ENCODE data around the gene MVB12B.

- TF ChIP-seq SMC3 (IDR thresholded peaks at IDR 0.05; ENCODE audit: low read depth, low read length) (no peak), CTCF (conservative IDR thresholded peaks at IDR 0.05; ENCODE audit: low read depth, low read length) (no peak), POLR2A (IDR thresholded peaks at IDR 0.05; ENCODE audit: low read depth, low read length) (no peak), RCOR1 (IDR thresholded peaks at IDR 0.05; ENCODE audit: insufficient replicate concordance, low read length) (no peak), RAD21 (IDR thresholded peaks at IDR 0.05; ENCODE audit: low read length) (no peak), CEBPB (IDR thresholded peaks at IDR 0.05; ENCODE audit: low read depth, low read length) (no peak), MXI1 (IDR thresholded peaks at IDR 0.05; ENCODE audit: borderline replicate concordance, low read depth, low read length) (no peak), USF2 (IDR thresholded peaks at IDR 0.05; ENCODE audit: low read depth, low read length) (no peak), BHLHE40 (IDR thresholded peaks at IDR 0.05; ENCODE audit: low read depth, low read length) (no peak), RFX5 (IDR thresholded peaks at IDR 0.05; ENCODE audit: low read depth, low read length) (no peak), NFE2L2 (IDR thresholded peaks at IDR 0.05; ENCODE audit: low read depth, low read length) (no peak)
- TF ChIP-seq, protein P1, sequence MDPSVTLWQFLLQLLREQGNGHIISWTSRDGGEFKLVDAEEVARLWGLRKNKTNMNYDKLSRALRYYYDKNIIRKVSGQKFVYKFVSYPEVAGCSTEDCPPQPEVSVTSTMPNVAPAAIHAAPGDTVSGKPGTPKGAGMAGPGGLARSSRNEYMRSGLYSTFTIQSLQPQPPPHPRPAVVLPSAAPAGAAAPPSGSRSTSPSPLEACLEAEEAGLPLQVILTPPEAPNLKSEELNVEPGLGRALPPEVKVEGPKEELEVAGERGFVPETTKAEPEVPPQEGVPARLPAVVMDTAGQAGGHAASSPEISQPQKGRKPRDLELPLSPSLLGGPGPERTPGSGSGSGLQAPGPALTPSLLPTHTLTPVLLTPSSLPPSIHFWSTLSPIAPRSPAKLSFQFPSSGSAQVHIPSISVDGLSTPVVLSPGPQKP (IDR thresholded peaks at IDR 0.05; ENCODE audit: borderline replicate concordance, low read depth, low read length) = no peak
Measured at GRCh38 chr9:126417684-126418083, 91.1 kb downstream of the MVB12B start.
